Thyroid gland (tissue), 4 donors: ENCODE data around the gene P2RY8.

Experiments
- CTCF ChIP-seq, 6 experiments: fragments of 200-600 bp in 3 of 6; fragments of 450-650 bp in 3 of 6; sonication (generic) in 3 of 6; IDR thresholded peaks; one replicate each; pipeline ENCODE4 v1.5.1; 2016 to 2019; ENCODE audit warnings: antibody characterized with exemption in 6 of 6, mild to moderate bottlenecking in 2 of 6, inconsistent platforms in 1 of 6, moderate library complexity in 1 of 6
- POLR2A ChIP-seq, 2 donors: fragments of 450-650 bp; IDR thresholded peaks; one replicate each; pipeline ENCODE4 v1.6.1; 2017; ENCODE audit warnings: antibody characterized with exemption in 2 of 2, mild to moderate bottlenecking in 2 of 2, moderate library complexity in 1 of 2

GRCh38 chrX:1488745-1489144, 48.2 kb downstream of the P2RY8 start:
- TF ChIP-seq CTCF (IDR thresholded peaks at IDR 0.05) (no peak), POLR2A (IDR thresholded peaks at IDR 0.05) (no peak)
